CMK (cell line): ENCODE data around the gene PARD3B.
"Not testable (repeated sequence)": the region's sequence is repeated elsewhere in the genome, so short reads cannot be mapped to it uniquely, and the experiment has no call there.

Experiments used
- DNase-seq: peaks from one replicate; pipeline ENCODE4 v3.0.0-alpha.2; 2010; ENCODE audit warnings: low read depth

The PARD3B gene

GRCh38 chr2:205198140-205198525, 652.9 kb downstream of the PARD3B start:
- no peak for DNase-seq

GRCh38 chr2:205199165-205199850, 654.0 kb downstream of the PARD3B start:
- DNase-seq = peak; percentile 7

- no peak for DNase-seq
Observed at GRCh38 chr2:205210494-205210893, 665.2 kb downstream of the PARD3B start.

- DNase-seq = no peak
Observed at GRCh38 chr2:205212357-205212756, 667.1 kb downstream of the PARD3B start.

- no peak for DNase-seq
Observed at GRCh38 chr2:205216092-205216491, 670.8 kb downstream of the PARD3B start.

GRCh38 chr2:205216580-205216979, 671.3 kb downstream of the PARD3B start:
- DNase-seq = no peak

- no peak for DNase-seq
Observed at GRCh38 chr2:205217004-205217403, 671.7 kb downstream of the PARD3B start.

- no peak for DNase-seq
Observed at GRCh38 chr2:205218056-205218455, 672.8 kb downstream of the PARD3B start.

- not testable (repeated sequence) for DNase-seq
Observed at GRCh38 chr2:205218816-205219215, 673.5 kb downstream of the PARD3B start.

- no peak for DNase-seq
Observed at GRCh38 chr2:205220559-205220958, 675.3 kb downstream of the PARD3B start.

- no peak for DNase-seq
Observed at GRCh38 chr2:205232086-205232485, 686.8 kb downstream of the PARD3B start.

GRCh38 chr2:205235434-205235833, 690.2 kb downstream of the PARD3B start:
- no peak for DNase-seq

GRCh38 chr2:205237524-205237923, 692.2 kb downstream of the PARD3B start:
- DNase-seq = no peak

GRCh38 chr2:205245001-205245400, 699.7 kb downstream of the PARD3B start:
- DNase-seq = no peak

GRCh38 chr2:205245652-205246051, 700.4 kb downstream of the PARD3B start:
- DNase-seq = no peak

- DNase-seq = no peak
Observed at GRCh38 chr2:205259121-205259520, 713.8 kb downstream of the PARD3B start.

- no peak for DNase-seq
Observed at GRCh38 chr2:205261516-205262020, 716.3 kb downstream of the PARD3B start.

- DNase-seq = no peak
Observed at GRCh38 chr2:205267323-205267722, 722.0 kb downstream of the PARD3B start.

GRCh38 chr2:205270689-205271088, 725.4 kb downstream of the PARD3B start:
- DNase-seq = no peak

- DNase-seq = no peak
Observed at GRCh38 chr2:205273148-205273547, 727.9 kb downstream of the PARD3B start.

- DNase-seq = no peak
Observed at GRCh38 chr2:205273627-205274026, 728.4 kb downstream of the PARD3B start.

- no peak for DNase-seq
Observed at GRCh38 chr2:205274801-205275200, 729.5 kb downstream of the PARD3B start.

- no peak for DNase-seq
Observed at GRCh38 chr2:205276116-205276777, 731.0 kb downstream of the PARD3B start.
